ENCODE data around the gene GBA2.

Gene GBA2

DNA sequence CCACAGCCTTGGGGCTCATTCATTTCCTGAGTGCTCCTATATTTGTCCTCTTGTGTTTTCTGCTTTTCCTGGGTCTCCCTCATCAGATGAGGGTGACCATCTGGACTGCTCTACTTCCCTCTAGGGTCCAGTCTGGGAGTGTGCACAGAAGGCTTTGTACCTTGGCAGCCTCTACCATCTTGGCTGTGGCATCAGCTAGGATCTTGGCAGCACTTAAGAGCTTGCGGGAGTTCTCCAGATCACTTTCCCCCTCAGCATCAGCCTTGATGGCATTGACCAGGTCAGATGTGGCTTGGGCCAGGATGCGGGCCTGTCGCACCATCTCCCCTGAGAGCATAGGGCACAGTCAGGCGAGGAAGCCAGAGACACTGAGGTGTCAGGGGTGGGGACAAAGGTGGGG is 32.8 kb downstream of the GBA2 start:
- DNase-seq (ENCODE audit: low spot score) = no peak

DNA sequence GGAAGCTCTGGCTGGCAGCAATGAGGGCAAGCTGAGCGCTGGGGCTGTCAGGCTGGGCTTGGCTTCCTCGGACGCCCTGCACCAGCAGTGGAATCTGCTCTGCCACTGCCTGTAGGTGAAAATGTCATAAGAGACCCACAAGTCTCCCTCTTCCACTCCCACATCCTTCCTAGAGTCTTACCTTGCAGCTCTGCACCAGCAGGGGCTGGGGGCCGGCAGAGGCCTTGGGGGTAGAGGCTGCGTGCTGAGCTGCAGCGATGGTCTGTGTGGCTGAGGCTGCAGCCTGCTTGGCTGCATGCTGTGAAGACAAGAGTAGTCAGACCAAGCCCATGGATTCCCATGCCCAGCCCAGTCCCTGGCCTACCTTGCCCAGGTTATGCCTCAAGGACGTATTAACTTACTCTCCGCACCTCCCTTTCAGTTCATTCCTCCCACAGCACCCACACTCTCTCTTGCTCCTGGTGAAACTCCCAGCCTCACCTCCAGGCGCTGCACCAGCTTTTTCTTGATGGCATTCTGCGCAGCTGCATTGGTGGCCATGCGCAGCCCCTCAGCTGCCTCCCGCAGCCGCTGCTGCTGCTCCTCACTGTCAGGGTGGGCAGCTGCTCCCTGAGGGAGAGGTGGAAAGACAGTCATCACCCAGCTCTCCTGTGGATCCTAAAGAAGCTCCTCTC is 34.3 kb downstream of the GBA2 start:
- DNase-seq (ENCODE audit: low spot score) = no peak

DNA sequence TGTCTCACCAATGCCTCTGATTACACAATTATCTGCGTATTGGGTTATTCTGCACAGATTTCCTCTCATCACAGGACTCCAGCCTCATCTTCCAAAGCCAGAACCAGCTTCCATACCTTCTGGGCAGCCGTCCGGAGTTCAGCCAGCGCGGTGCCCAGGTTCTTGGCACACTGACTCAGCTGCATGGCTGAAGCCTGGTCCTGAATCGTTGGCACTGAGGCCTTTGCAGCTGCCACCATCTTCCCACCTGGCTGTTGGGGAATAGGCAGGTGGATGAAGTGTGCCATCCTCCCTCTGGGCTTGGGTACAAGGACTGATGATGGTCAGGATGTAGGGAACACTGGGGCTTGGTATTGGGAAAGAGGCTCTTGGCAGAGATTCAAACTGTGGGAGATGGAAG is 34.9 kb downstream of the GBA2 start:
- no peak for DNase-seq (ENCODE audit: low spot score)

DNA sequence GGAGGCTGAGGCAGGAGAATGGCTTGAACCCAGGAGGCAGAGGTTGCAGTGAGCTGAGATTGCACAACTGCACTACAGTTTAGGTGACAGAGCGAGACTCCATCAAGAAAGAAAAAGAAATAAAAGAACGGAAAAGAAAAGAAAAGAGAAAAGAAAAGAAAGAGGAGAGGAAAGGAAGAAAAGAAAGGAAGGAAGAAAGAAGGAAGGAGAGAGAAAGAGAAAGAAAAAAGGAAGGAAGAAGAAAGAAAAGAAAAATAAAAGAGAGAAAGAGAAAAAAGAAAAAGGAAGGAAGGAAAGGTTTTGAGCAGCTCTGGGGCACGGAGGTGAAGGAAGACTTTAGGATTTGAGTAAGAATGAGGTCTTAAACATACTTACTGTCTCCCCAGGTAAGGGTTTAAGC is 35.5 kb downstream of the GBA2 start:
- no peak for DNase-seq (ENCODE audit: low spot score)

DNA sequence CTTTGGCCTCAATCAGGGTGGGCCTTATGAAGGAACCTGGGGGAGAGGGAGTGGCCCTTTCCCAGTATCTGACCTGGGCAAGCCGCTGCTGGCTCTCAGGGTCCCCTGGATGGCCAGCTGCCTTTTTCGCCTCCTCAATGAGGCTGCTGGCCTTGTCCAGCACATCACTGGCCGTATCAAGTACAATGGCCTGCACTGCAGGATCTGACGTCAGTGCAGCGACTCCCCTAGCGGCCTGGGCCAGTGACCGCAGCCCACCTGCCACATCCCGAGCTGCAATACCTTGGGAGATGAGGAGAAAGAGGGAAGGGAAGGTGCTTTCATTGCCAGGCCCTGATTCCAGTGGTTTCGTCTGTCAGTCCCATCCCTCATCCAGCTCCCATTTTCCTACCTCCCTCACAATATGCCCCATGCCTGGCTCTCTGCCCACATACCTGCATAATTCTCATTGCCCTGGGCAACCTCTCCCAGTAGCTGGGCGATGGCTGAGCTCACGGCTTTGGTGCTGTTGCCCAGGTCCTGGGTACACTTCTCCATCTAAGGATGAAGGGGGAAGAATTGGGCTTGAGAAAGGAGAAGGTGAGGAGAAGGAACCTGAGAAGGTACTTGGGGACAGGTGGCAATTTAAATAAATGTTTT is 36.1 kb downstream of the GBA2 start:
- no peak for DNase-seq (ENCODE audit: low spot score)

DNA sequence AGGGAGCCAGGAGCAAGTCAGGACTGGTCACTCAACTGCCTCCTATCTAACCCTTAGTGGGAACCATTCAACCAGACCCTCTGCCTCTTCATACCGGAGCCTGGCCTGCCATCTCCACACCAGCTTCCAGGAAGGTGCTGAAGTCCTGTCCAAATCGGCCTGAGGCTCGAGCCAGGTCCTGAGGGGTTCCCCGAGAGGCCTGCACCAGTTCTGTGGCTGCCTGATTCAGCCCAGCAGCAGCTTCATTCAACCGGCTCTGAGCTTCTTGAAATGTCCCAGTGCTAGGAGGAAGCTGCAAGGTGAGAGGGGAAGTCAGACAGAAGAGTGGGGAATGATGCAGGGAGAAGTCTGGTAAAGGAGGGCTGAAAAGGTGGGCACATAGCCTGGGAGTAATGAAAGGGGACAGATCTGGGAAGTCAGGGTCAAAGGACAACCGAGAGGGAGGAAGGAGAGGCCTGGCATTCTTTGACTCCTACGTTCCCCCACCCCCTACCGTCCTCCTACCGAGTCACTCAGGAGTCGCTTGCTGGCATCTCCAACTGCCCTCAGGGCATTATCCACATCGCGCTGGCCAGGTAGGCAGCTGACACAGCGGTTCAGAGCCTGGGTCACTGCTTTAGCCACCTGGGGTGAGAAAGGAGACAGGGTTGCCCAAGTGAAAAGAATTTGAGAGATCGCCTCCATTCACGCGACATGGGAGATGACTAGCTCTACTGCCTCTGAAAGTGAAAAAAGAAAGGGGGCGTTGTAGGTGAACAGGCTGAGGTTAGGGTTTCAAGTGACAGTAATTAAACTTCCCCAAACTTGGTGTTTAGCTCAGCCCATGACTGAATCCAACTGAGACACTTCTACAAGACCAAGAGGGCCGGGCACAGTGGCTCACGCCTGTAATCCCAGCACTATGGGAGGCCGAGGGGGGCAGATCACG is 37.3 kb downstream of the GBA2 start:
- no peak for DNase-seq (ENCODE audit: low spot score)

DNA sequence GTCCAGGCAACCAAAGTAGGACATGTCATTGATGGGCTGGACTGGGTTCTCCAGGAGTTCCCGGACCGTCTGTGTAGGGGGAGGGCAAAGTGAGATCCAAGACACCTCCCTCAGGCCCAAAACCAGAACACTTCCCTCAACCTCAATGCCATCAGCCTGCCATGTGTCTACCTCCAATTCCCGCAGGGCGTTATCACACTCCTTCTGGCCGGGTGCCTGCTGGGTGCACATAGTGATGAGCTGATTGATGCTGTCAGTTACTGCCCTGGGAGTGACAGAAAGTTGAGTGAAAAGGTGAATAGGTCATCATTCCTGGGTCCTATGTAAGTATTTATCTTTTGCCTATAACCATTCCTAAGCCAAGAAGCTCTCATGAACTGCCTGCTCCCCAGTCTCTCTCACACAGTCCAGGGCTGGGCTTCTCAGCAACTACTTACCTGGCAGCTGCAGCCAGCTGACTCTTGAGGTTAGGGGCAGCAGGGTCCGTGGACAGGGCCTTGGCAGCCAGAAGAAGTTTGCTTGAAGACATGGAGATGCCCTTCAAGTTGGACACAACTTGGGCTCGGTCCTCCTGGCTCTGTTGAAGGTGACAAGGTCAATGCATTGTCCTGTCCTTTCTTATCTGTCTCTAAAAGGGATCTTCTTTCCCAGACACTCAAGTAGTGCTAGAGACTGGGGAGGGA is 38.1 kb downstream of the GBA2 start:
- DNase-seq (ENCODE audit: low spot score) = no peak

DNA sequence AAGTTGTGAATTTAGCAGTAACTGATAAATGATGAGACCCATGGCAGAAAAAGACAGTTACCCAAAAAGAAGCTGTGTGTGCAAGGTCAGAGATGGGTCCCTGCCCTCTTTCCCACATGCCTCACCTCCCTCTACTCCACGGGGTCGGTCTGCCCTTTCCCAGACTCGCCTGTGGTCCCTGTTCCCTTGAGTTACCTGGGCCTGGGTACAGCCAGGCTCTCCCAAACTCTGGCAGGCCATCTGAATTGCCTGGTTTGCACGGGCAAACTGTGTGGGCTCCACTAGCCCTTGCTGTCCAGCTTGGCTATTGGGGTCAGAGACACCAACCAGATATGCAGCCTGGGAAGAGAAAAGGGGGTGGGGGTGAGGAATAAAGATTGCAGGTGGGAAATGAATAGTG is 40.9 kb downstream of the GBA2 start:
- no peak for DNase-seq (ENCODE audit: low spot score)

DNA sequence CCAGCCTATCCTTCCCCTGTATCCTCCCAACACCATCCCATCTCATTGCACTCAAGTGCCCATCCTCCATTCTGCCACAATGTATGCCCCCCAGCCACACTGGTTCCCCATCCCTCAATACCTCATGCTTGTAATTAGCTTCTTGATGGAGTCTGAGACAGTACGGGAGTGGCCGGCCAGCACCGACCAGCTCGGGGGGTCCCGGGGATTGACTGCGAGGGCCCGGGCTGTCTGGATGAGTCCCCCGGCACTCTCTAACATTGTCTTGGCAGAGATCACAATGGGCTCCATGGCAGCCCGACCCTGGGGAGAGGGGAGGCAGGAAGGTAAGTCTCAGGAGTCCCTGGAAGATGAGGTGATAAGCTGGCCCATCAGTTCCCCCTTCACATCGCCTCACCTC is 42.1 kb downstream of the GBA2 start:
- no peak for DNase-seq (ENCODE audit: low spot score)

DNA sequence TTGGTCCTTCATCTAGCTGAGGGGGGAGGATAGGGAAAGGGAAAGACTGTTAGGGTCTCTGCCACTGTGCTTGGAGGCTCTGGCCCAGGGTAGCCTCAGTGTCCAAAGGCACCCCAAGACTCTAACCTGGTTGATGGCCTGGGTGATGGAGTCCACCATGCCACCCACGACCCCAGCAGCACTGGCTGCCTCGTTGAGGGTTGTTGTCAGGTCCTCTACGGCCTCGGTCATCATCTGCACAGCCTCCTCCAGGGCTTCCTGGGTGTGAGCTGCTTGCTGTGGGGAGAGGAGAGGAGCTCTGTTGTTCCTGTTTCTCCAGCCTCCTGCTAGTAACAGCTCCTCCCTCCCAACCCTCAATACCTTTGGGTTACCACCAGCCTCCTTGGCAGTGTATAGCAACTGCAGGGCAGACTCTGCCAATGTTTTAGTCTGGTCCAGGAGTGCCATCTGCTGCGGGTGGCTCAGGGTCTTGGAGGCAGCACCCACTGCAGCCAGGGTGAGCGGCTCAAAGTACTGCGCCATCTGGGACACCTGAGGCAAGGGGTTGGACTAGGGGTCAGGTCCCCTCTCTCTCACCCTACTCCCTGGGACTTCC is 43.1 kb downstream of the GBA2 start:
- no peak for DNase-seq (ENCODE audit: low spot score)

DNA sequence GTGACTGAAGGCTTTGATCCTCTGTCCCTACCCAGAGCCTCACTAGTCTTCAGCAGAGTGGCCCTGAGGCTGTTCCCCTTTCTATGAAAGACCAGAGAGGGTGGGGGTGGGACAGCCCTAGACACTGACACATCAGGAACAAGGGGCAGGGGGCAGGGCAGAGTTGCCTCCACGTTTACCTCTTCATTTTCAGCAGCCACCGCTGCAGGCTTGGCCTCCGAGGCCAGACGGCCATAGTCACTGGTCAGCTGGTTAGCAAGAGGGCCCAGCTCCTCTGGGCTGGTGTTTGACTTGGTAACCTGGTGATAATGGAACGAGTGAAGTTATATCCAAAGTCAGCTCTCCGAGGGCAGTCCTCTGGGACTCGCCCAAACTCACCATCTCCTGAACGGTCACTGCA is 43.7 kb downstream of the GBA2 start:
- no peak for DNase-seq (ENCODE audit: low spot score)

DNA sequence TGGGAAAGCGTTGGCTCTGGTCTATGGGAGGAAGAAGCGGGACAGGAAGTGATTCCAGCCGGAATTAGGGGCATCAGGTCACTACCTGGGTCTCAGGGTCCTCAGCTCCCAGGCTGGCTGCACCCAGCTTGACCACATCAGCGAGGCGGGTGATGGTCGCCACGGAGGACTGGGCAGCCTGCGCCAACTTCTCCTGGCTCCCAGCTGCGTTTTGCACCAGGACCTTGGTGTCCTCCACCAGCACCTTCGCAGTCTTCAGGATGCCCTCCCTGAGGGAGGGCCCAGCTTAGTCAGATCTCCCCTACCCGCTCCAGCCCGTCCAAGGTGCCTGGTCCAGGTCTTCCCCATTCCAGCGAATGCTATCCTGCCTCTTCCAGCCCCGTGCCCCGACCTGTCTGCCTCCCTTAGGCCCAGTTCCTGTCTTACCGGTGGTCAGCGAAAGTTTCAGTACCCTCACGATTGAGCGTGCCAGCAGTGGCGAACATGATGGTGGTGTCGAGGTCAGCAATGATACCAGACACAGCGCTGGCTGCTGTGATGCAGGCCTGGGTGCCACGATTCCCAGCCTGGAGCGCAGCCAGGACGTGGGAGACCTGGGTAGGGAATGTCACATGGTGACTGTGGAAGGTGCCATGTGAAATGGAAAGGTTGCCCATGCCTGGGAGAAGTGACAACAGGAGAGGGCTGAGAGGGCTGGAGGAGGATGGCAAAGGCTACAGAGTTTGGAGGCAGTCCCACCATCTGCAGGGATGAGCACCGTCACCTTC is 44.9 kb downstream of the GBA2 start:
- DNase-seq (ENCODE audit: low spot score) = no peak

DNA sequence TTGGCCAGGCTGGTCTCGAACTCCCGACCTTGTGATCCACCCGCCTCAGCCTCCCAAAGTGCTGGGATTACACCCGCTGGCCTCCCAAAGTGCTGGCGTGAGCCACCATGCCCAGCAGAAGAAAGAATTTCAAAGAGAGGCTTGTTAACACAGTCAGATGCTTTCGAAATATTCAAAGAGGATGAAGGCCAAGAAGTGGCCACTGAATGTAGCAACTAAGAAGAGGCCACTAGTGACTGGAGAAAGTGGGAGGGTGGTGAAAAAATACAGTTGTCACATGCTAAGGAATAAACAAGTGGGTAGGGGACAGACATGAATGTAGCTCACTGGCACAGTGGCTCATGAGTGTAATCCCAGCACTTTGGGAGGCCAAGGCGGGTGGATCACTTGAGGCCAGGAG is 46.3 kb downstream of the GBA2 start:
- no peak for DNase-seq (ENCODE audit: low spot score)

DNA sequence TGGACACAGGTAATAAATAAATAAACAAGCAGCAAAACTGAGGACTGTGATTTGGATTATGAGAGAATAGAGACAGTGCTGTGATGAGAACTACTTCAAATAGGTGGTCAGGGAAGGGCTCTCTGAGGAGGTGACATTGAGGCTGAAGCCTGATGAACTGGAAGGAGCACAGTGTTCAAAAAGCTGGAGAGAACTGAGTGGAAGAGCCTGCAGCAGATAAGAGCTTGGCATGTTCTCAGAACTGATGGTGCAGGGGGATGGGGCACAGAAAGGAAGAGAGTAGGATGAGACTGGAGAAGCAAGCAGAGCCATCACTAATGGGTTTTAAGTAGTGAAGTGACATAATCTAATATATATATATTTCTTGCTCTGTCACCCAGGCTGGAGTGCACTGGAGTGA is 48.1 kb downstream of the GBA2 start:
- no peak for DNase-seq (ENCODE audit: low spot score)

DNA sequence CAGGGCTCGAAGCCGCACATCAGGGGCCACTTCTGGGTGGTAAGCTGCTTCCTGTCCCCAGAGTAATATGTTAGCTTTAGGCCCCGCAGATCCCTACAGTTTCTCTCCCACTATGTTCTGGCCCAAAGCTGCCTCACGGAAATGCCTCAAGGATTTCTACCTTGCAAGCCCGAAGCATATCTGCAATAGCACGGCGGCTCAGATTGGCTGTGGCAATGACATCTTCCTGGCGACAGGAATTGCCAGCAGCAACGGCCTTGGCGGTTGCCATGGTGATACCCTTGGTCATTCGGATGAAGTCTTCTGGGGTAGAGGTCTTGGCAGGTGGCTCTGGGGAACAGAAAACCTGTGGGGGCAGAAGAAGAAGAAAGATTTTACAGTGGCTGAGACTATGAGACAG is 49.0 kb downstream of the GBA2 start:
- no peak for DNase-seq (ENCODE audit: low spot score)

DNA sequence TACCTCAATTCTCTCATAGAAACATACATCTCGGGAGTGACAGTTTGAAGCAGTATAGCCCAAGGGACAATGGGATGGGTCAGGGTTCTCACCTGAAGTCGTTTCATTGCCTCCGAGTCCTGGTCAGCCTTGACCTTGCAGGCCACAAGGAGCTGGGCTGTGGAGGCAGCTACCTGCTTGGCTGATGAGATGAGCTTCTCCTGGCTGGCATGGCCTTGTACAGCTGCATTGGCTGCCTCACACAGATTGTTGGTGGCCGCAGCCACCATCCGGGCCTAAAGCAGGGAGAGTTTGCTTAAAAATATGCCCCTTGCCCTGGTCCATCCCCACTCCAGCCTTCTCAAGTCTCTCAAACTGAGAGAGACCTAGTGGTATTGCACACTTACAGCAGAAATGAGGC is 50.8 kb downstream of the GBA2 start:
- DNase-seq (ENCODE audit: low spot score) = no peak

DNA sequence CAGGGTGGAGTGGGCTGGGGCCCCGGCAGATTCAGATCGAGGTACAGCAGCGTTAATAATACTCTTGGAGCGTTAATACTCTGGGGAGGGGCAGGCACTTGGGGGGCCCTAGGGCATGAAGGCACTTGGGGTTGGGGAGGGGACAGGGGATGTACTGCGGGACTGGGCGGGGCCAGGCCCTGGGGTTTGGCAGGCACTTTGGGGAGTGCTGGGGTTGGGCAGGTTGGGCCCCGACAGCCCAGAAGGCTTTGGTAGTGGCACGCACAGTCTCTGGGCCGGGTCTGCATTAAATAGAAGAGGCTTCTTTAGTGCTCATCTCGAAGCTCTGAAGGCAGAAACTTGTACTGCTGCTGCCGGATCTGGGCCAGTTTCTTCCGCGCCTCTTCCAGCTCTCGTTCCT is 51.5 kb downstream of the GBA2 start:
- no peak for DNase-seq (ENCODE audit: low spot score)

DNA sequence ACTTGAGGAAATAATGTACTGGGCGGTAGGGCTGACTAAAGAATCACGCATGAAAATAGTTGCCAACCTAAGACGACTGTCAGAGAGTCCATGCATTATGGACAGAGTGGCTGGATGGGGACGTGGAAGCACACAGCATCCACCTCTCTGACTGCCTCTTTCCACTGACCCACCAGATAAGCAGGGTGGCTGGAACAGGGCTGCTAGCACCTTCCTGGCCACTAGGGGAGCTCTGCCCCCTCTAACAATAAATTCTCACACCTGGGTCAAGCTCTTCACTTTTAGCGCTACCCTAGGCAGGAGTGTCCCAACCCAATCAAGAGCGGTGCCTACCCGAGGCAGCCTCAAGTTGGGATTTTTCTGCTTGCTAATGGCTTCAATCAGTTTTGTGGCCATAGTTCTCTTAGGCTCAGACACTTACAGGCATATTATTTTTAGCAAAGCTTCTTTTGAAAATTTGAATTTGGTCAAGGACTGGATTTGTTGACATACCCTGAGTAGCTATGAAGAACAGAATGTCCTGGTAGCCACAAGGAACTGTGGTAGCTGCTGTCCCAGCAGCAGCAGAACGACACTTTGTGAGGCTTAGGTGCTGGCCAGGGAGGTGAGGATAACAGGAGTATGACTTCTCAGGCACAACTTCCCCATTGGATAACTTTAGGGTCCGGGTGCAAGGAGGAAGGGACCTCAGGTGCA is 52.4 kb downstream of the GBA2 start:
- peak; percentile 77 for DNase-seq (ENCODE audit: low spot score)

DNA sequence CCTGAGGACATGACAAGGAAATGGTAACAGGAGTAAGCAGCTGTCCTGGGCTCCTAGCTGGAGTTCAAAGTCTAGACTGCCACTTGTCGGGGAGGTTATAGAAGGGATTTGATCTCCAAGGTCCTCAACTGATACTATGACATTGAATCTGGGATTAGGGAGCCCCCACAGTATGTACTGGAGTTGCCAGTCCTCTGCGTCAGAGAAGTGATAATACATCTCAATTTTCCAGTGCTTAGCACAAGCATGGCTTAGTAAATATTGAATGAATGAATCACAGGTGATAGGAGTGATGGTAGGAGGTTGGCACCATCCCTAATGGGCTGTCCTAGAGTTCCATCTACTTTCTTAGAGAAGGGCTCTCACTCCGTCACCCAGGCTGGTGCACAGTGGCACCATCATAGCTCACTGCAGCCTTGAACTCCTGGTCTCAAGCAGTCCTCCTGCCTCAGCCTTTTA is 53.1 kb downstream of the GBA2 start:
- no peak for DNase-seq (ENCODE audit: low spot score)

DNA sequence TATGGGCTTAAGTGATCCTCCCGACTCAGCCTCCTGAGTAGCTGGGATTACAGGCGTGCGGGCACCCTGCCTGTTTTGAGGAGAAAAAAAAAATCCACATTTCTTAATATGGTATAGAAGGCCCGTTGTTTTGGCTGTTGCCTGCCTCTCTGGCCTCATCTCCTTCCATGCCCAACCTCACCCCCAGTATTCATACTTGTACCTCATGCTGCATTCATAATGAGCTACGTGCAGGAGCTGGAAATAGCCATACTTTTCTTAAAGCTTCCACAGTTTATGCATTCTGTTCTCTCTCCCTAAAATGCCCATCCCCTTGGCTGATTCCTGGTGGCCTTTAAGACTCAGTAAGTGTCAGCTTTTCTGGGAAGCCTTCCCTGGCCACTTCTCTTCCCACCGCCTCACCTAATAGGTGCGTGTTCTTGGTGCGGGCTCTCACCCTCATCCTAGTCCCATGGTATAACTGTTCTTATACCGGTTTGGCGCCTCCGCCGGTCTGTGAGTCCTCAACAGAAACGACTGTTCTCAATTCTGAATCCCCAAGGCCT is 57.2 kb downstream of the GBA2 start:
- DNase-seq (ENCODE audit: low spot score) = no peak

DNA sequence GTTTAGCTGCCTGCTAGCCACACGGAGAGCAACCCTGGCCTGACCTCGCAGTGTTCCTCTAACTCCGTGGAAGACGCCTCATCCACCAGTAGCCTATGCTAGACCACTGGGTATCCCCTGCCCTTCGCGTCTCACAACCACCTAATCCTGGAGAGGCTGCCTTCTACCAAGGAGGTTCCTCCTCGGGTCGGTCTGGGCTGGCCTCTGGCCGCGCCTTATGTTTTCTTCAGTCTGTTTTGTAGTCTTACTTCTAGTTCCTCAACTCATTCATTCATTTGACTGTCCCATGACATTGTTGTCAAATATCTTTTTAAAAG is 57.7 kb downstream of the GBA2 start:
- DNase-seq (ENCODE audit: low spot score) = no peak

All from D341Med (cell line).